Endothelial cell (in vitro differentiated cells): ENCODE results near the gene TBC1D19. TPM values are rescaled to one million over a fixed set of nuclear protein-coding genes. Genes with fewer than 3 reads are reported as not detected.

ENCODE experiments used
- DNase-seq: peaks from one replicate; pipeline ENCODE4 v3.0.0; 2021; ENCODE audit warnings: low spot score
- H3K27ac Mint-ChIP-seq: one replicate; pipeline ENCODE4 v1.8.0; 2021; ENCODE audit warnings: mixed read lengths, inconsistent platforms; ENCODE audit not compliant: unreplicated experiment
- H3K27me3 Mint-ChIP-seq: one replicate; pipeline ENCODE4 v1.8.0; 2021; ENCODE audit warnings: mild to moderate bottlenecking, moderate library complexity, mixed read lengths, inconsistent platforms; ENCODE audit not compliant: unreplicated experiment
- H3K36me3 Mint-ChIP-seq: one replicate; pipeline ENCODE4 v1.8.0; 2021; ENCODE audit warnings: mild to moderate bottlenecking, low read depth, mixed read lengths, inconsistent platforms; ENCODE audit not compliant: unreplicated experiment
- H3K4me1 Mint-ChIP-seq: one replicate; pipeline ENCODE4 v1.8.0; 2021; ENCODE audit warnings: mild to moderate bottlenecking, mixed read lengths, inconsistent platforms; ENCODE audit not compliant: unreplicated experiment
- H3K4me3 Mint-ChIP-seq: one replicate; pipeline ENCODE4 v1.8.0; 2021; ENCODE audit warnings: mild to moderate bottlenecking, mixed read lengths, inconsistent platforms; ENCODE audit not compliant: unreplicated experiment
- H3K9me3 Mint-ChIP-seq: one replicate; pipeline ENCODE4 v1.8.0; 2021; ENCODE audit warnings: mixed read lengths, inconsistent platforms; ENCODE audit not compliant: unreplicated experiment
- CTCF ChIP-seq: fragments of 200-600 bp; sonication (generic); IDR thresholded peaks from one replicate; pipeline ENCODE4 v1.5.0; 2021; ENCODE audit warnings: antibody characterized with exemption; ENCODE audit not compliant: unreplicated experiment
- total RNA-seq: library from RNA; stranded (reverse); fragmentation: NEBNext Ultra II Directional; extraction: Animal tissue kit (Norgen Biotek cat#: 25700); gene quantifications from one replicate; pipeline ENCODE4 v1.2.1, GENCODE V29; 2021; ENCODE audit not compliant: unreplicated experiment

The TBC1D19 gene
- total RNA-seq, 1 donor from 2014 or later = 5.2 TPM

- Mint-ChIP-seq H3K27me3 (peaks cover 2% of the 10 kb centered on the region), H3K27ac (no peak overlapping the region), H3K4me3 (no peak overlapping the region), H3K9me3 (no peaks in the 10 kb centered on the region), H3K36me3 (peaks cover 16% of the 10 kb centered on the region), H3K4me1 (no peaks in the 10 kb centered on the region)
- no peak for DNase-seq
- no peak for TF ChIP-seq CTCF
Observed at GRCh38 chr4:26700110-26700509, 116.2 kb downstream of the TBC1D19 start.

DNA sequence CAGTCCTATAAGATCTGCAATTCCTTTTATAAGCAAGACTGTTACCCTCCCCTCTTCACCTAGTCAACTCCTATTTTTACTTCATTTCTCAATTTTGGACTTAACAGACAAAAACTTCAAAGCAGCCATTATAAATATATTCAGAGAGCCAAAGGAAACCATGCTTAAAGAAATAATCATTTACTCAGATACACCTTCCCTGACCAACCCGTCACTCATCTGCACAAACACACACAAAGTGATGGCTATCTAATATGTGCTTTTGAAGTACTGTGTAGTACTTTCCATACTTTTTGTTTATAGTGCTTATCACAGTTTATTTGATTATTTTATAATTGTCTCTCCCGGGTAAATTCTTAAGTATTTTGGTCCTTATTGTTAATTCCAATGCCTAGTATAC lies 117.2 kb downstream of the TBC1D19 start:
- H3K4me1 Mint-ChIP-seq = no peaks in the 10 kb centered on the region
- DNase-seq = no peak
- H3K27me3 Mint-ChIP-seq = no peaks in the 10 kb centered on the region
- H3K4me3 Mint-ChIP-seq = no peak overlapping the region
- TF ChIP-seq CTCF = no peak
- no peak overlapping the region for H3K27ac Mint-ChIP-seq
- no peaks in the 10 kb centered on the region for H3K9me3 Mint-ChIP-seq
- peaks cover 9% of the 10 kb centered on the region for H3K36me3 Mint-ChIP-seq

DNA sequence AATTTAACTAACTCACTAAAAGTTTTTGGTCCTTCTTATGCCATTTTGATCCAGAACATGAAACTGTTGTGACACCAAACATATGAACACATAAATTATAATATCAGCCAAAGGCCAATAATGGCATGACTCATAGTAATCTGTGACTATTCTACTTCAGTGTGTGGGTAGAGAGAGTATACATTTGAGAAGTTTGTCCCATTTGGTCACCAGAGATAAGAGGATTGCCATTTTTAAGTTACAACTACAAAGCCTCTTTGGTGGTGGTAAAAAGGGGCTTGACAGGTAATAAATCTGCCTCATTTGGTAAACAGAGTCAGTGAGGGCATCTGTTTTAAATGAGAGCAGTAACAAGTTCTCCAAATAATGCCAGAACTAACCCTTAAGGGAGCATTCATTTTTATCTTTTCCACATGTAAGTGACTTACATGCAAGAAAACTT lies 117.9 kb downstream of the TBC1D19 start:
- TF ChIP-seq CTCF = no peak
- Mint-ChIP-seq H3K27me3 (no peaks in the 10 kb centered on the region), H3K9me3 (no peaks in the 10 kb centered on the region), H3K27ac (no peak overlapping the region), H3K4me1 (no peaks in the 10 kb centered on the region), H3K4me3 (no peak overlapping the region), H3K36me3 (peaks cover 5% of the 10 kb centered on the region)
- no peak for DNase-seq

- Mint-ChIP-seq H3K4me1 (peaks cover 21% of the 10 kb centered on the region), H3K27ac (no peak overlapping the region), H3K27me3 (no peaks in the 10 kb centered on the region), H3K36me3 (peaks cover 5% of the 10 kb centered on the region), H3K4me3 (no peak overlapping the region), H3K9me3 (no peaks in the 10 kb centered on the region)
- no peak for TF ChIP-seq CTCF
- no peak for DNase-seq
Observed at GRCh38 chr4:26707342-26707741, 123.5 kb downstream of the TBC1D19 start.

- H3K4me1 Mint-ChIP-seq = peaks cover 21% of the 10 kb centered on the region
- H3K27ac Mint-ChIP-seq = peak overlapping the region; percentile 91
- H3K27me3 Mint-ChIP-seq = no peaks in the 10 kb centered on the region
- DNase-seq = no peak
- peaks cover 5% of the 10 kb centered on the region for H3K36me3 Mint-ChIP-seq
- no peaks in the 10 kb centered on the region for H3K9me3 Mint-ChIP-seq
- no peak for TF ChIP-seq CTCF
- H3K4me3 Mint-ChIP-seq = no peak overlapping the region
Observed at GRCh38 chr4:26709246-26709645, 125.4 kb downstream of the TBC1D19 start.
